Cardiac muscle cell (in vitro differentiated cells and primary cell): Measurements from ENCODE around the gene WDR37. TPM values are rescaled to one million over a fixed set of nuclear protein-coding genes. Genes with fewer than 3 reads are reported as not detected.

Source experiments
- DNase-seq, 2 donors: peaks; one replicate each; pipeline versions ENCODE4 v3.0.0 to v3.0.0-alpha.2; 2010 to 2017; ENCODE audit warnings: low read depth in 1 of 2, low spot score in 1 of 2
- H3K27ac ChIP-seq: fragments of 200-600 bp; sonication (generic); 2 replicates; pipeline ENCODE4 v1.5.1; 2016
- H3K27me3 ChIP-seq: fragments of 200-600 bp; sonication (generic); 2 replicates; pipeline ENCODE4 v1.6.0; 2016; ENCODE audit warnings: control low read depth
- H3K36me3 ChIP-seq: fragments of 200-600 bp; sonication (generic); 2 replicates; pipeline ENCODE4 v1.5.1; 2016; ENCODE audit warnings: control low read depth
- H3K4me1 ChIP-seq: fragments of 200-600 bp; sonication (generic); 2 replicates; pipeline ENCODE4 v1.8.1; 2017; ENCODE audit warnings: low read depth, mild to moderate bottlenecking, mixed run types
- H3K4me3 ChIP-seq: fragments of 200-600 bp; sonication (generic); 2 replicates; pipeline ENCODE4 v1.5.1; 2016; ENCODE audit warnings: mild to moderate bottlenecking
- H3K9me3 ChIP-seq: fragments of 200-600 bp; sonication (generic); 2 replicates; pipeline ENCODE4 v1.5.1; 2017; ENCODE audit warnings: low read depth, mild to moderate bottlenecking, control low read depth
- CTCF ChIP-seq: IDR thresholded peaks from 2 replicates; pipeline ENCODE4 v1.5.1; 2012; ENCODE audit warnings: low read depth, mild to moderate bottlenecking, low read length
- polyA plus RNA-seq: library from polyadenylated mRNA; unstranded; fragments of >200 nt; fragmentation: Nextera tagmentation; extraction: Ambion mirVana; gene quantifications from 2 replicates; pipeline ENCODE4 v1.2.1, GENCODE V29; 2016
- total RNA-seq: library from RNA; depleted of rRNA; stranded (reverse); fragments of >200 nt; gene quantifications from 2 replicates; pipeline ENCODE4 v1.2.3, GENCODE V29; 2016

The WDR37 gene
- total and polyA plus RNA-seq, 2 experiments from 2014 or later: 13.0 to 15.7 TPM

GRCh38 chr10:1173091-1173490 is 116.9 kb downstream of the WDR37 start:
- no peaks in the 10 kb centered on the region for H3K27me3 ChIP-seq
- H3K4me1 ChIP-seq: no peaks in the 10 kb centered on the region
- no peaks in the 10 kb centered on the region for H3K36me3 ChIP-seq
- no peaks in the 10 kb centered on the region for H3K9me3 ChIP-seq
- no peak overlapping the region for H3K4me3 ChIP-seq
- DNase-seq: no peak
- H3K27ac ChIP-seq: no peak overlapping the region
- no peak for TF ChIP-seq CTCF

DNA sequence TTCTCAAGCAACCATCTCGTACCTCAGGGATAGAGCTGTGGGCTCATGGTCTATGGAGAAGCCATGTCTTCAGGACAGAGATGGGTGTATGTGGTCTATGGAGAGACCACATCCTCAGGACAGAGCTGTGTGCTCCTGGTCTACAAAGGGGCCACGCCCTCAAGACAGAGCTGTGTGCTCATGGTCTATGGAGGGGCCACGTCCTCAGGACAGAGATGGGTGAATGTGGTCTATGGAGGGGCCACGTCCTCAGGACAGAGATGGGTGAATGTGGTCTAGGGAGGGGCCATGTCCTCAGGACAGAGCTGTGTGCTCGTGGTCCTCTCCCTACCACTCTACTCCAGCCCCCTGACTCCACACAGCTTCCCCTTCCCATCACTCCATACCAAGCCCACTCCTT is 117.8 kb downstream of the WDR37 start:
- no peak for DNase-seq
- no peak for TF ChIP-seq CTCF
- H3K4me3 ChIP-seq: no peak overlapping the region
- H3K27ac ChIP-seq: no peak overlapping the region
- H3K36me3 ChIP-seq: no peaks in the 10 kb centered on the region
- H3K9me3 ChIP-seq: no peaks in the 10 kb centered on the region
- H3K27me3 ChIP-seq: no peaks in the 10 kb centered on the region
- no peaks in the 10 kb centered on the region for H3K4me1 ChIP-seq

GRCh38 chr10:1175956-1176565 is 119.9 kb downstream of the WDR37 start:
- Histone ChIP-seq H3K4me1 (no peaks in the 10 kb centered on the region), H3K4me3 (no peak overlapping the region), H3K9me3 (no peaks in the 10 kb centered on the region), H3K27ac (no peak overlapping the region), H3K27me3 (no peaks in the 10 kb centered on the region), H3K36me3 (no peaks in the 10 kb centered on the region)
- TF ChIP-seq CTCF: no peak
- DNase-seq: no peak

- Histone ChIP-seq H3K9me3 (no peaks in the 10 kb centered on the region), H3K4me3 (no peak overlapping the region), H3K27me3 (no peaks in the 10 kb centered on the region), H3K27ac (no peak overlapping the region), H3K4me1 (no peaks in the 10 kb centered on the region), H3K36me3 (no peaks in the 10 kb centered on the region)
- DNase-seq: no peak
- TF ChIP-seq CTCF: no peak
Observed at GRCh38 chr10:1177936-1178335, 121.8 kb downstream of the WDR37 start.

- H3K36me3 ChIP-seq: no peaks in the 10 kb centered on the region
- DNase-seq: no peak
- TF ChIP-seq CTCF: no peak
- H3K27ac ChIP-seq: no peak overlapping the region
- no peaks in the 10 kb centered on the region for H3K4me1 ChIP-seq
- no peaks in the 10 kb centered on the region for H3K9me3 ChIP-seq
- H3K27me3 ChIP-seq: no peaks in the 10 kb centered on the region
- H3K4me3 ChIP-seq: no peak overlapping the region
Observed at GRCh38 chr10:1178506-1178905, 122.3 kb downstream of the WDR37 start.
